ENCODE data around the gene SPTBN4.

- no peak for TF ChIP-seq CTCF (IDR thresholded peaks at IDR 0.05)
- TF ChIP-seq EZH2 (IDR thresholded peaks at IDR 0.05; ENCODE audit: borderline replicate concordance, insufficient read depth, low read depth, low read length, poor library complexity, severe bottlenecking) = no peak
Measured at GRCh38 chr19:40461669-40462221, 5.1 kb upstream of the SPTBN4 start.

Measured in B cell (primary cell).